Lung (tissue), 12 donors: ENCODE data around the gene CACNA1A. TPM values are rescaled to one million over a fixed set of nuclear protein-coding genes. Genes with fewer than 3 reads are reported as not detected.

Experiments used
- ATAC-seq: fragments of 200-7000 bp; cut with Tn5 transposase; one replicate; pipeline ENCODE4 v1.9.1; 2020; ENCODE audit warnings: moderate number of reproducible peaks; ENCODE audit not compliant: insufficient read depth, low FRiP score
- DNase-seq, 3 donors: peaks; one replicate each; pipeline ENCODE4 v3.0.0-alpha.2; 2013 to 2017
- H3K27ac ChIP-seq, 2 donors: one replicate each; pipeline ENCODE4 v1.5.1; 2013; ENCODE audit warnings: mild to moderate bottlenecking in 2 of 2, moderate library complexity in 2 of 2, control low read depth in 1 of 2, inconsistent platforms in 1 of 2, low read depth in 1 of 2, low read length in 1 of 2
- H3K27me3 ChIP-seq, 3 donors: one replicate each; pipeline ENCODE4 v1.5.1; 2013; ENCODE audit warnings: low read length in 2 of 3; ENCODE audit not compliant: control insufficient read depth in 3 of 3, insufficient read depth in 3 of 3
- H3K36me3 ChIP-seq, 4 donors: one replicate each; pipeline ENCODE4 v1.5.1; 2013; ENCODE audit warnings: low read length in 4 of 4, mild to moderate bottlenecking in 1 of 4, moderate library complexity in 1 of 4; ENCODE audit not compliant: control insufficient read depth in 4 of 4, insufficient read depth in 4 of 4
- H3K4me1 ChIP-seq, 5 donors: one replicate each; pipeline ENCODE4 v1.5.1; 2013; ENCODE audit warnings: low read length in 5 of 5, mild to moderate bottlenecking in 2 of 5, moderate library complexity in 1 of 5; ENCODE audit not compliant: control insufficient read depth in 5 of 5, insufficient read depth in 5 of 5
- H3K4me3 ChIP-seq: one replicate; pipeline ENCODE4 v1.5.1; 2013; ENCODE audit warnings: mild to moderate bottlenecking, control low read depth, moderate library complexity
- H3K9ac ChIP-seq, 2 donors: one replicate each; pipeline ENCODE4 v1.5.1; 2013; ENCODE audit warnings: low read length in 2 of 2, control low read depth in 1 of 2; ENCODE audit not compliant: insufficient read depth in 1 of 2
- H3K9me3 ChIP-seq, 4 donors: one replicate each; pipeline ENCODE4 v1.5.1; 2013; ENCODE audit warnings: low read length in 3 of 4, mild to moderate bottlenecking in 1 of 4, moderate library complexity in 1 of 4; ENCODE audit not compliant: control insufficient read depth in 4 of 4, insufficient read depth in 3 of 4
- CTCF ChIP-seq: IDR thresholded peaks from 2 replicates; pipeline ENCODE4 v1.5.1; 2012; ENCODE audit warnings: mild to moderate bottlenecking; ENCODE audit errors: control extremely low read depth, extremely low read depth
- WGBS, 2 donors: extraction: QIAGEN DNeasy Blood & Tissue Kit; methylation state at CpG; one replicate each; pipeline ENCODE4 v1.1.7; 2013; 5-methylcytosine and 5-hydroxymethylcytosine counted together
- polyA plus RNA-seq, 2 donors: library from polyadenylated mRNA; stranded (reverse); fragments of 200-250 nt; gene quantifications; one replicate each; pipeline ENCODE4 v1.2.1, GENCODE V29; 2013
- total RNA-seq, 2 donors: library from RNA; depleted of rRNA in 1 of 2; stranded (reverse); fragments of >200 nt in 1 of 2; gene quantifications; one replicate each; pipeline ENCODE4 v1.2.1, GENCODE V29; 2014 to 2021
- donor health status: control.
- donor health status: control.
- donor health status: Bipolar disorder and iron deficiency.
- donor health status: healthy.
- donor health status: DM: yes; HTN: yes; CAD: no.

CACNA1A gene
- total and polyA plus RNA-seq, 4 donors = 0.27 to 1.00 (median 0.75) TPM

GRCh38 chr19:13478576-13478975 is 27.7 kb downstream of the CACNA1A start:
- Histone ChIP-seq H3K36me3 (no peaks in the 10 kb centered on the region), H3K27me3 (peaks cover 0 to 3% (median 0%) of the 10 kb centered on the region in 3 donors), H3K9ac (no peak overlapping the region), H3K9me3 (peaks cover 0 to 25% (median 17%) of the 10 kb centered on the region in 4 donors), H3K4me3 (no peak overlapping the region), H3K4me1 (no peaks in the 10 kb centered on the region), H3K27ac (no peak overlapping the region)
- no peak for TF ChIP-seq CTCF
- DNase-seq (no peak), ATAC-seq (no peak)
- 86 to 92% methylated on average over 2 of the region's 2 CpGs for WGBS, 2 donors

GRCh38 chr19:13476071-13476470 is 30.2 kb downstream of the CACNA1A start:
- Histone ChIP-seq H3K27ac (no peak overlapping the region), H3K4me3 (no peak overlapping the region), H3K27me3 (peaks cover 0 to 3% (median 0%) of the 10 kb centered on the region in 3 donors), H3K4me1 (no peaks in the 10 kb centered on the region), H3K9ac (no peak overlapping the region), H3K36me3 (no peaks in the 10 kb centered on the region), H3K9me3 (peaks cover 0 to 17% (median 14%) of the 10 kb centered on the region in 4 donors)
- WGBS, 2 donors = 65 to 79% methylated on average over 1 of the region's 1 CpG
- DNase-seq = no peak
- no peak for ATAC-seq
- TF ChIP-seq CTCF = no peak

GRCh38 chr19:13475044-13475443 is 31.2 kb downstream of the CACNA1A start:
- Histone ChIP-seq H3K9me3 (peaks cover 0 to 17% (median 14%) of the 10 kb centered on the region in 4 donors), H3K4me3 (no peak overlapping the region), H3K9ac (no peak overlapping the region), H3K4me1 (no peaks in the 10 kb centered on the region), H3K36me3 (no peaks in the 10 kb centered on the region), H3K27ac (no peak overlapping the region), H3K27me3 (peaks cover 0 to 3% (median 0%) of the 10 kb centered on the region in 3 donors)
- no peak for TF ChIP-seq CTCF
- ATAC-seq = no peak
- DNase-seq = no peak

GRCh38 chr19:13466697-13467096 is 39.6 kb downstream of the CACNA1A start:
- H3K27me3 ChIP-seq = no peaks in the 10 kb centered on the region
- H3K27ac ChIP-seq = no peak overlapping the region
- H3K4me3 ChIP-seq = no peak overlapping the region
- H3K9me3 ChIP-seq = peaks cover 0 to 2% (median 0%) of the 10 kb centered on the region in 4 donors
- no peaks in the 10 kb centered on the region for H3K4me1 ChIP-seq
- no peaks in the 10 kb centered on the region for H3K36me3 ChIP-seq
- 80 to 89% methylated on average over 5 of the region's 5 CpGs for WGBS, 2 donors
- ATAC-seq (no peak), DNase-seq (no peak)
- H3K9ac ChIP-seq = no peak overlapping the region
- TF ChIP-seq CTCF = no peak
